Vagina (tissue), 2 donors: ENCODE results near the gene TMEM62.

Experiments
- POLR2A ChIP-seq, 2 donors: fragments of 450-650 bp; IDR thresholded peaks; one replicate each; pipeline ENCODE4 v1.6.1; 2017; ENCODE audit warnings: antibody characterized with exemption in 2 of 2, mild to moderate bottlenecking in 2 of 2, moderate library complexity in 2 of 2
- POLR2AphosphoS5 ChIP-seq, 2 donors: sonication (generic); formaldehyde crosslinking; IDR thresholded peaks; one replicate each; pipeline ENCODE4 v1.9.0; 2017; ENCODE audit warnings: antibody characterized with exemption in 2 of 2, mild to moderate bottlenecking in 2 of 2, low read depth in 1 of 2; ENCODE audit not compliant: insufficient read depth in 1 of 2
- TF ChIP-seq, protein P1 (sequence below), 3 experiments: fragments of 450-650 bp in 2 of 3; fragments of 200-600 bp in 1 of 3; sonication (generic) in 1 of 3; IDR thresholded peaks; one replicate each; pipeline ENCODE4 v1.5.1; 2017 to 2019; ENCODE audit warnings: antibody characterized with exemption in 3 of 3, mild to moderate bottlenecking in 2 of 3, moderate library complexity in 2 of 3

- TF ChIP-seq POLR2AphosphoS5 (IDR thresholded peaks at IDR 0.05; ENCODE audit: insufficient read depth in 1 of 2, low read depth in 1 of 2) (no peak), POLR2A (IDR thresholded peaks at IDR 0.05) (no peak)
- TF ChIP-seq, protein P1, sequence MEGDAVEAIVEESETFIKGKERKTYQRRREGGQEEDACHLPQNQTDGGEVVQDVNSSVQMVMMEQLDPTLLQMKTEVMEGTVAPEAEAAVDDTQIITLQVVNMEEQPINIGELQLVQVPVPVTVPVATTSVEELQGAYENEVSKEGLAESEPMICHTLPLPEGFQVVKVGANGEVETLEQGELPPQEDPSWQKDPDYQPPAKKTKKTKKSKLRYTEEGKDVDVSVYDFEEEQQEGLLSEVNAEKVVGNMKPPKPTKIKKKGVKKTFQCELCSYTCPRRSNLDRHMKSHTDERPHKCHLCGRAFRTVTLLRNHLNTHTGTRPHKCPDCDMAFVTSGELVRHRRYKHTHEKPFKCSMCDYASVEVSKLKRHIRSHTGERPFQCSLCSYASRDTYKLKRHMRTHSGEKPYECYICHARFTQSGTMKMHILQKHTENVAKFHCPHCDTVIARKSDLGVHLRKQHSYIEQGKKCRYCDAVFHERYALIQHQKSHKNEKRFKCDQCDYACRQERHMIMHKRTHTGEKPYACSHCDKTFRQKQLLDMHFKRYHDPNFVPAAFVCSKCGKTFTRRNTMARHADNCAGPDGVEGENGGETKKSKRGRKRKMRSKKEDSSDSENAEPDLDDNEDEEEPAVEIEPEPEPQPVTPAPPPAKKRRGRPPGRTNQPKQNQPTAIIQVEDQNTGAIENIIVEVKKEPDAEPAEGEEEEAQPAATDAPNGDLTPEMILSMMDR (IDR thresholded peaks at IDR 0.05), result no peak
These were observed 77.9 kb downstream of the TMEM62 start for GRCh38 chr15:43211224-43211735.
